HL-60 (cell line): ENCODE data around the gene KEL.

Experiments
- CTCF ChIP-seq: IDR thresholded peaks from one replicate; pipeline ENCODE4 v1.5.1; 2011; ENCODE audit warnings: low read length, control low read depth, inconsistent platforms; ENCODE audit not compliant: insufficient read depth
- GABPA ChIP-seq: IDR thresholded peaks from 2 replicates; pipeline ENCODE4 v1.6.1; 2012; ENCODE audit warnings: low read depth
- POLR2AphosphoS5 ChIP-seq: IDR thresholded peaks from 2 replicates; pipeline ENCODE4 v1.6.1; 2012; ENCODE audit warnings: low read depth
- REST ChIP-seq: IDR thresholded peaks from 2 replicates; pipeline ENCODE4 v1.6.1; 2012; ENCODE audit warnings: low read depth; ENCODE audit not compliant: insufficient replicate concordance
- SPI1 ChIP-seq: IDR thresholded peaks from 2 replicates; pipeline ENCODE4 v1.6.1; 2012; ENCODE audit warnings: low read depth, mild to moderate bottlenecking, borderline replicate concordance

- TF ChIP-seq POLR2AphosphoS5 (no peak), CTCF (no peak), REST (no peak), GABPA (no peak), SPI1 (no peak)
Measured at GRCh38 chr7:142913051-142913450, 49.1 kb downstream of the KEL start.
